Mesendoderm (in vitro differentiated cells): ENCODE results near the gene ZNF646.

Experiments used
- DNase-seq: peaks from one replicate; pipeline ENCODE4 v3.0.0; 2013
- H2AK5ac ChIP-seq: 2 replicates; pipeline ENCODE4 v1.6.1; 2013; ENCODE audit warnings: low read length, inconsistent platforms
- H2BK120ac ChIP-seq: 2 replicates; pipeline ENCODE4 v1.6.1; 2013; ENCODE audit warnings: low read depth, mild to moderate bottlenecking, low read length, moderate library complexity, mixed read lengths
- H2BK15ac ChIP-seq: replicated peaks from 2 replicates; pipeline ENCODE4 v1.6.1; 2013; ENCODE audit warnings: low read depth, mild to moderate bottlenecking, moderate library complexity
- H2BK5ac ChIP-seq: 2 replicates; pipeline ENCODE4 v1.6.1; 2013; ENCODE audit warnings: low read length, inconsistent platforms
- H3K18ac ChIP-seq: 2 replicates; pipeline ENCODE4 v1.6.1; 2013; ENCODE audit warnings: mild to moderate bottlenecking, low read length, mixed read lengths
- H3K23ac ChIP-seq: one replicate; pipeline ENCODE4 v1.6.1; 2013; ENCODE audit warnings: low read length
- H3K27ac ChIP-seq: 2 replicates; pipeline ENCODE4 v1.5.1; 2013; ENCODE audit warnings: low read depth, mild to moderate bottlenecking, inconsistent platforms, low read length, moderate library complexity
- H3K27me3 ChIP-seq: 2 replicates; pipeline ENCODE4 v1.6.1; 2013; ENCODE audit warnings: low read length, control low read depth, mild to moderate bottlenecking, inconsistent platforms; ENCODE audit not compliant: insufficient read depth, poor library complexity
- H3K36me3 ChIP-seq: 2 replicates; pipeline ENCODE4 v1.6.1; 2013; ENCODE audit warnings: low read length, inconsistent platforms; ENCODE audit not compliant: control insufficient read depth, insufficient read depth
- H3K4ac ChIP-seq: one replicate; pipeline ENCODE4 v1.6.1; 2013; ENCODE audit warnings: low read depth, mild to moderate bottlenecking, low read length, moderate library complexity
- H3K4me1 ChIP-seq: 2 replicates; pipeline ENCODE4 v1.6.1; 2013; ENCODE audit warnings: low read depth, low read length, inconsistent platforms; ENCODE audit not compliant: control insufficient read depth
- H3K4me2 ChIP-seq: 2 replicates; pipeline ENCODE4 v1.6.1; 2013; ENCODE audit warnings: low read length
- H3K4me3 ChIP-seq: 2 replicates; pipeline ENCODE4 v1.5.1; 2013; ENCODE audit warnings: mild to moderate bottlenecking, low read length
- H3K56ac ChIP-seq: one replicate; pipeline ENCODE4 v1.6.1; 2013; ENCODE audit warnings: low read length
- H3K79me1 ChIP-seq: 2 replicates; pipeline ENCODE4 v1.6.1; 2013; ENCODE audit warnings: low read length, inconsistent platforms
- H3K79me2 ChIP-seq: 2 replicates; pipeline ENCODE4 v1.6.1; 2013; ENCODE audit warnings: mild to moderate bottlenecking, low read length; ENCODE audit not compliant: control insufficient read depth, insufficient read depth
- H3K9ac ChIP-seq: 2 replicates; pipeline ENCODE4 v1.6.1; 2013; ENCODE audit warnings: low read length, inconsistent platforms
- H4K5ac ChIP-seq: one replicate; pipeline ENCODE4 v1.6.1; 2013; ENCODE audit warnings: low read length
- H4K8ac ChIP-seq: one replicate; pipeline ENCODE4 v1.6.1; 2013; ENCODE audit warnings: low read depth, mild to moderate bottlenecking, control low read depth, low read length, moderate library complexity
- WGBS: extraction: QIAGEN DNeasy Blood & Tissue Kit; methylation state at CpG from one replicate; pipeline ENCODE4 v1.1.7; 2013; ENCODE audit warnings: low lambda C conversion rate, missing lambda C conversion rate; ENCODE audit not compliant: insufficient coverage; ENCODE audit errors: extremely low coverage; 5-methylcytosine and 5-hydroxymethylcytosine counted together

Gene ZNF646

GRCh38 chr16:31114468-31114867 is 40.2 kb downstream of the ZNF646 start:
- no peak overlapping the region for H3K56ac ChIP-seq
- H3K27me3 ChIP-seq = no peaks in the 10 kb centered on the region
- H4K5ac ChIP-seq = no peak overlapping the region
- no peak overlapping the region for H3K4me3 ChIP-seq
- no peak overlapping the region for H4K8ac ChIP-seq
- H3K27ac ChIP-seq = no peak overlapping the region
- H3K23ac ChIP-seq = no peak overlapping the region
- H3K36me3 ChIP-seq = peaks cover 4% of the 10 kb centered on the region
- H3K18ac ChIP-seq = no peak overlapping the region
- no peak overlapping the region for H2AK5ac ChIP-seq
- H3K4me2 ChIP-seq = no peak overlapping the region
- no peaks in the 10 kb centered on the region for H3K4me1 ChIP-seq
- no peak overlapping the region for H2BK5ac ChIP-seq
- no peak for DNase-seq
- no peak overlapping the region for H2BK120ac ChIP-seq
- no CpG with 5 or more reads among the region's 8 CpGs for WGBS
- no peak overlapping the region for H3K4ac ChIP-seq
- H3K79me1 ChIP-seq = peaks cover 15% of the 10 kb centered on the region
- no peak overlapping the region for H2BK15ac ChIP-seq
- H3K9ac ChIP-seq = no peak overlapping the region
- H3K79me2 ChIP-seq = peaks cover 11% of the 10 kb centered on the region

GRCh38 chr16:31117384-31118222 is 43.4 kb downstream of the ZNF646 start, which contains the start of gene KAT8:
KAT8 (plus strand) TSS chr16:31117664; CDS start chr16:31117682, 18 bp downstream.
- H3K27ac ChIP-seq = peak within 1 kb of the TSS; percentile 80
- peak within 1 kb of the TSS; percentile 96 for H3K56ac ChIP-seq
- H4K8ac ChIP-seq = no peak within 1 kb of the TSS
- H3K79me2 ChIP-seq = peaks cover 11% of the 10 kb centered on the region
- WGBS = no CpG with 5 or more reads among the region's 68 CpGs
- no peaks in the 10 kb centered on the region for H3K4me1 ChIP-seq
- H2BK15ac ChIP-seq = no peak within 1 kb of the TSS
- no peaks in the 10 kb centered on the region for H3K27me3 ChIP-seq
- peaks cover 4% of the 10 kb centered on the region for H3K36me3 ChIP-seq
- no peak within 1 kb of the TSS for H2BK5ac ChIP-seq
- peak; percentile 99 for DNase-seq
- peak within 1 kb of the TSS; percentile 100 for H3K4me2 ChIP-seq
- no peak within 1 kb of the TSS for H4K5ac ChIP-seq
- H3K4me3 ChIP-seq = peak within 1 kb of the TSS; percentile 90
- H3K79me1 ChIP-seq = peaks cover 11% of the 10 kb centered on the region
- H3K9ac ChIP-seq = peak within 1 kb of the TSS; percentile 93
- no peak within 1 kb of the TSS for H2AK5ac ChIP-seq
- peak within 1 kb of the TSS; percentile 99 for H3K18ac ChIP-seq
- H3K4ac ChIP-seq = peak within 1 kb of the TSS; percentile 76
- H2BK120ac ChIP-seq = peak within 1 kb of the TSS; percentile 48
- H3K23ac ChIP-seq = no peak within 1 kb of the TSS

DNA sequence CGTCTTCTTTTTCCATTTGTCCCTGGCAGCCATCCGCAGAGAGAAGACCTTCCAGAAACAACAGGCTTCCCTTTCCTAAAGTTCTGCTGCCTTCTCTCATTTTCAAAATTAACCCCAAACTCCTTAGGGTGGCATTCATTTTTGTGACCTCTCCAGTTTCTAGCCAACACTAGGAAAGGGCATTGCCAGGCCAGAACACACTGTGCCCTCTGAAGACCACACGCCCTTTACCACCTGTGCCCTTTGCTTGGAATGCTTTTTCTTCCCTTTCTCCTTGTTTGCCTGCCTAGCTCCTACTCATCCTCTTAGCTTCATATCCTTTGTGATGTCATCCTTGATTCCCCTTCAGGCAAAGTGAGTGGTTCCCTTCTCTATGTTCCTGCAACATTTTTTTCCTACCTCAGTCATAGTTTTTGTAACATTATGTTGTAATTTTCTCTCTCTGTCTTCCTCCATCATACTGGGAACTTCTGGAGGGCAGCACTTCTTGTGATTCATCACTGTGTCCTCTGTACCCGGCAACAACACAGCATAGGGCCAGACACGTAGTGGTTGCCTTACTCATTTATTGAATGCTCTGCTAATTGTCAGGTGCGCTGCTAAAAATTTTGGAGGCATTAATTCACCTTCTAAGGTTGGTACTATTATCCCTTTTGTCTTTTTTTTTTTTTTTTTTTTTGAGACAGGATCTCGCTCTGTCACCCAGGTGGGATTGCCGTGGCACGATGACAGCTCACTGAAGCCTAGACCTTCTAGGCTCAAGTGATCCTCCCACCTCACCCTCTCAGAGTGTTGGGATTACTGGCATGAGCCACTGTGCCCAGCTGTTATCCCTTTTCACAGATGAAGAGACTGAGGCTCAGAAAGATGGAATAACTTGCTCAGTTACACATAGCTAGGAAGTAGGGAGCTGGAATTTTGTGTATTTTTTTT is 44.3 kb downstream of the ZNF646 start:
- peak overlapping the region; percentile 96 for H3K56ac ChIP-seq
- no peak overlapping the region for H3K18ac ChIP-seq
- H2BK120ac ChIP-seq = no peak overlapping the region
- H2BK15ac ChIP-seq = no peak overlapping the region
- H3K9ac ChIP-seq = peak overlapping the region; percentile 93
- no peak overlapping the region for H3K23ac ChIP-seq
- H3K36me3 ChIP-seq = peaks cover 4% of the 10 kb centered on the region
- DNase-seq = no peak
- H3K27ac ChIP-seq = no peak overlapping the region
- peak overlapping the region; percentile 100 for H3K4me2 ChIP-seq
- H2AK5ac ChIP-seq = no peak overlapping the region
- no peaks in the 10 kb centered on the region for H3K27me3 ChIP-seq
- peak overlapping the region; percentile 90 for H3K4me3 ChIP-seq
- peaks cover 11% of the 10 kb centered on the region for H3K79me2 ChIP-seq
- no peaks in the 10 kb centered on the region for H3K4me1 ChIP-seq
- H3K4ac ChIP-seq = no peak overlapping the region
- WGBS = no CpG with 5 or more reads among the region's 9 CpGs
- H4K8ac ChIP-seq = no peak overlapping the region
- H2BK5ac ChIP-seq = no peak overlapping the region
- no peak overlapping the region for H4K5ac ChIP-seq
- peaks cover 11% of the 10 kb centered on the region for H3K79me1 ChIP-seq

GRCh38 chr16:31120129-31120528 is 45.9 kb downstream of the ZNF646 start:
- H3K79me1 ChIP-seq = peaks cover 11% of the 10 kb centered on the region
- no peak overlapping the region for H3K23ac ChIP-seq
- no peak overlapping the region for H4K8ac ChIP-seq
- no peaks in the 10 kb centered on the region for H3K4me1 ChIP-seq
- H3K36me3 ChIP-seq = peaks cover 4% of the 10 kb centered on the region
- H3K27me3 ChIP-seq = no peaks in the 10 kb centered on the region
- no peak overlapping the region for H2BK5ac ChIP-seq
- H3K56ac ChIP-seq = no peak overlapping the region
- no peak overlapping the region for H3K9ac ChIP-seq
- peaks cover 11% of the 10 kb centered on the region for H3K79me2 ChIP-seq
- no peak overlapping the region for H3K4me2 ChIP-seq
- H3K27ac ChIP-seq = no peak overlapping the region
- H2BK120ac ChIP-seq = no peak overlapping the region
- no peak overlapping the region for H3K18ac ChIP-seq
- no peak for DNase-seq
- no peak overlapping the region for H3K4me3 ChIP-seq
- no peak overlapping the region for H2AK5ac ChIP-seq
- H3K4ac ChIP-seq = no peak overlapping the region
- no peak overlapping the region for H2BK15ac ChIP-seq
- no peak overlapping the region for H4K5ac ChIP-seq
- WGBS = no CpG with 5 or more reads among the region's 16 CpGs

GRCh38 chr16:31125844-31126243 is 51.6 kb downstream of the ZNF646 start:
- no peak for DNase-seq

More at GRCh38 chr16:31125844-31126243, 51.6 kb downstream of the ZNF646 start:
- no peaks in the 10 kb centered on the region for H3K27me3 ChIP-seq
- no peak overlapping the region for H2BK120ac ChIP-seq
- no peak overlapping the region for H2BK15ac ChIP-seq
- H3K18ac ChIP-seq = no peak overlapping the region
- H3K23ac ChIP-seq = no peak overlapping the region
- H4K5ac ChIP-seq = no peak overlapping the region
- H3K4me3 ChIP-seq = no peak overlapping the region
- no peak overlapping the region for H3K27ac ChIP-seq
- no peak overlapping the region for H3K4ac ChIP-seq
- no peaks in the 10 kb centered on the region for H3K4me1 ChIP-seq
- H3K56ac ChIP-seq = no peak overlapping the region
- H2AK5ac ChIP-seq = no peak overlapping the region
- H3K79me2 ChIP-seq = no peaks in the 10 kb centered on the region
- no CpG with 5 or more reads among the region's 3 CpGs for WGBS
- no peak overlapping the region for H3K4me2 ChIP-seq
- peaks cover 3% of the 10 kb centered on the region for H3K36me3 ChIP-seq
- no peaks in the 10 kb centered on the region for H3K79me1 ChIP-seq
- H2BK5ac ChIP-seq = no peak overlapping the region
- no peak overlapping the region for H3K9ac ChIP-seq
- no peak overlapping the region for H4K8ac ChIP-seq
